ENCODE measurements around the gene TACR2. TPM values are rescaled to one million over a fixed set of nuclear protein-coding genes. Genes with fewer than 3 reads are reported as not detected.
"Not testable (repeated sequence)": the region's sequence is repeated elsewhere in the genome, so short reads cannot be mapped to it uniquely, and the experiment has no call there.

The TACR2 gene
- total RNA-seq, 1 experiment from 2014 or later: not detected

DNA sequence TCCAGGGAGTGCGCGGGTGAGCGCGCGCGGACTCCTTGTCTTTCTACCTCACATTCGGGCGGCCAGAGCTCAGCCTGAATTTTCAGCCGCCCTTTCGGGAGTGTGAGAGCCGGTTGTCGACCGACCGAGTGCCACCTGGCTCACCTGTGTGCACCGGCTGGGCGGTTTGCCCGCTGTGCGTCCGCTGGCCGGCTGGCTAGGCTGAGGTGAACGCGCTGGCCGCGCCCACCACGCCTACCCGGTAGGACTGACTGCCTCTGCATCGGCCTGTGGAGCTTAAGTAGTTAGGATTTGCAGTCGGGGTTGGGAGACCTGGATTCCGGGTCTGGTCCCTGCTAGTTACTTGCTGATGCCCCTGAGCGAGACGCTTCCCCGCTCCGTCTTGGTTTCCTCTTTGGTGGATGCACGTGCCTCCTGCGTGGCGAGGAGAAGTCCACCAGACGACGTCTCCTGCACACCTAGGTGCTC, 35.1 kb upstream of the TACR2 start:
- peak; percentile 57 for DNase-seq (ENCODE audit: low spot score)
- in situ Hi-C loops (cut with HindIII; ENCODE audit: low sequenced_read_pairs): no loop called here

DNA sequence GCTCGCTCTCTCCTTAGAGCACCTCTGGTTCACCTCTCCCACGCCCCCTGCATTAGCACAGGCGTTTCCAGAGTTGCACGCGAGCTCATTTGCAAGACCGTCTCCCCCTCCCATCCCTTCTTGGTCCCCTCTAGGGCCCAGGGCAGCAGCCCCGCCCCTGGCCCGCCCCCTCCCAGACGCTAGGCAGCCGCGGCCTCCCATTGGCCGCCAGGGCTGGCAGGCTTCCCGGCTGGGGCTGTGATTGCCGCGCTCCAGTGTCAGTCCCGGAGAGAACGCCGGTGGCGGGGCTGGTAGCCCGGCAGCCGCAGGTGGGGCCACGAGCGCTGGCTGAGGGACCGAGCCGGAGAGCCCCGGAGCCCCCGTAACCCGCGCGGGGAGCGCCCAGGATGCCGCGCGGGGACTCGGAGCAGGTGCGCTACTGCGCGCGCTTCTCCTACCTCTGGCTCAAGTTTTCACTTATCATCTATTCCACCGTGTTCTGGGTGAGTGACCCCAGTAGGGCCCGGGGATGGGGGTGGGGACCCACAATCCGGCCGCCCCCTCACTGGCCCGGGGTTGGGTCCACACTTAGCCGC, 34.6 kb upstream of the TACR2 start, which contains the start of gene TSPAN15:
Gene TSPAN15 (plus strand): TSS at position 257 of the 575 bp plus-strand sequence. CDS start 130 bp downstream, at position 387.
- in situ Hi-C loops (cut with HindIII; ENCODE audit: low sequenced_read_pairs): no loop called here

GRCh38 chr10:69450395-69450794, 33.7 kb upstream of the TACR2 start:
- in situ Hi-C loops (cut with HindIII; ENCODE audit: low sequenced_read_pairs); DNase-seq (ENCODE audit: low spot score): not testable (repeated sequence)

More for the DNA sequence above, 34.6 kb upstream of the TACR2 start, which contains the start of gene TSPAN15:
- DNase-seq (ENCODE audit: low spot score): peak; percentile 94

DNA sequence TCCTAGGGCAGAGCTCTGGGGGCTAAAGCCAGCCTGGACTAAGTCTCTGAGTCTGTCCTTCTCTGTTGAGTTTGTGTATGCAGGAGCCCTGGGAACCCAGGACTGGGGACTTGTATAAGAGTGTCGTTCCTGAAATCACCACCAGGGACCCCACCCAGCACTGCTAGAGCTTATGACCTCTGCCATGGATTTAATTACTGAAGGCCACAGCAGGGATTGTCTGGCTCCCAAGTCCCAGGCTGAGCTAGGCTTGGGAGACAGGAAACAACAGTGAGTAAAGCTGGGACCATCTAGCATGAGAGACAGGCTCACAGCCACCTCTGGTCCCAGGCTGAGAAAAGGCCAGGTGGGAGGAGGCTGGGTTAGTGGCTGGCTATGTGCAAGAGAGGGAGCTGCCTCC, 33.1 kb upstream of the TACR2 start:
- no peak for DNase-seq (ENCODE audit: low spot score)
- in situ Hi-C loops (cut with HindIII; ENCODE audit: low sequenced_read_pairs): no loop called here

DNA sequence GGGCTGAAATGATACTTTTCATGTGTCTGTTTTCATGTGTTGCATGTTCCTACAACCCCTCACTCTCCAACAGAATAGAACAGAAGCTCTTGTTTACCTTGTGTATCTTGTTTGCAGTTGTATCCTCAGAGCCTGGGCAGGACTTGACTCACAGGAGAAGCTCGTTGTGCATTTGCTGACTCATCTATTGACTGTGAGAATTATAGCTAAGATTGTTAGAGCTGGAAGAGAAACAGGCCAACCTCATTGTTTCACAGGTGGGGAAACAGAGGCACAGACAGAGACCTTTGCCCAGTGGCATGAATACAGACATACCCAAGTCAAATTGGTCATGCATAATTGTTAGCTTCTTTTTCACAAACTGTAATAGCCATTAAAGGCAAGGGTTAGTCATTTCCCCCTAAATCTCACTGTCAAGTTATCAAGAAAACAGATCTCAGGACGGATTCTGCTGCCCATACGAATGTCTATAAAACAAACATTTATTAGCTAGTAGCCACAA, 30.0 kb upstream of the TACR2 start:
- no peak for DNase-seq (ENCODE audit: low spot score)
- in situ Hi-C loops (cut with HindIII; ENCODE audit: low sequenced_read_pairs): no loop called here

GRCh38 chr10:69446229-69446628, 29.5 kb upstream of the TACR2 start:
- DNase-seq (ENCODE audit: low spot score): no peak
- in situ Hi-C loops (cut with HindIII; ENCODE audit: low sequenced_read_pairs): no loop called here

DNA sequence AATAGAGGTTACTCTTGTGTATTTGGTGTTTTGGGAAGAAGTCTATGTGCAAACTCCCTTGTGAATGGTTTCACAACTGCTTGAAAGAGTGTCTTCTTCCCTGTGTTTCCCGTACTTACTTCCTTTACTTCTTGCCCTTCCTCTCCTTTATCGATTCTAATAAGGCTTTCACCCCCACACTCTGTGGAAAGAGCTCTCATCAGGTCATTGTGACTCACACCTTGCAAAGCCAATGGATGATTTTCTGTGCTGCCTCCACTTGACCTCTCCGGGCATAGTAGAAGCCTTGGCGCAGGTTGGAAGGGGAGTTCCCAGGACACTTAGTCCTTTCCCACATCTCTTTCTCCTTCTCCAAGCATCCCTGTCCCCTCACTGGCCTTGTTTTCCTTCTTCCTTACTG, 28.3 kb upstream of the TACR2 start:
- no peak for DNase-seq (ENCODE audit: low spot score)

GRCh38 chr10:69443354-69443753, 26.6 kb upstream of the TACR2 start:
- DNase-seq (ENCODE audit: low spot score): no peak
- in situ Hi-C loops (cut with HindIII; ENCODE audit: low sequenced_read_pairs): no loop called here

More for the DNA sequence above, 28.3 kb upstream of the TACR2 start:
- in situ Hi-C loops (cut with HindIII; ENCODE audit: low sequenced_read_pairs): no loop called here

DNA sequence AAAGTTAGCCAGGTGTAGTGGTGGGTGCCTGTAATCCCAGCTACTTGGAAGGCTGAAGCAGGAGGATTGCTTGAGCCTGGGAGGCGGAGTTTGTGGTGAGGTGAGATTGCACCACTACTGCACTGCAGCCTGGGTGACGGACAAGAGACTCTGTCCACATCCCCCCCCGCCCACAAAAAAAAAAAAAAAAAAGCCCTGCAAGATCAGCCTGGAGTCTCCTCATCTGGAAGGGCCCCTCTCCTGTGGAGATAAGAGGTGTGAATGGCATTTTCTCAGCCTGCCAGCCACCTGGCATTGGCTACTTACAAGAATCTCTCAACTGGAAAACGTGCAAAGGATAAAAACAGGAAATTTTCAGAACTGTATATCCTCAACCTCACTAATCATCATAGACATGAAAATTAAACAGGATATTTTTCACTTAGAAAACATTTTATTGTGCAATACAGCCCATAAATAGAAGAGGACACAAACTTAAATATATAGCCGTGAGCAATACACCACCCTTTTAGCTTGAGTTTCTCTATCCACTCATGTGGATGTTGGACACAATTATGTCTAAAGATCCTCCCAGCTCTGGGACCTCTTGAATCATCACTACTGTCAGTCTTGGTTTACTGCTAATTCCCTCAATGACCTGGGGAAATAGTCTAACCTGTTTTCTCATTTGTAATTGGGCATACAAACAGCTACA, 23.2 kb upstream of the TACR2 start:
- in situ Hi-C loops (cut with HindIII; ENCODE audit: low sequenced_read_pairs): no loop called here
- peak; percentile 38 for DNase-seq (ENCODE audit: low spot score)

DNA sequence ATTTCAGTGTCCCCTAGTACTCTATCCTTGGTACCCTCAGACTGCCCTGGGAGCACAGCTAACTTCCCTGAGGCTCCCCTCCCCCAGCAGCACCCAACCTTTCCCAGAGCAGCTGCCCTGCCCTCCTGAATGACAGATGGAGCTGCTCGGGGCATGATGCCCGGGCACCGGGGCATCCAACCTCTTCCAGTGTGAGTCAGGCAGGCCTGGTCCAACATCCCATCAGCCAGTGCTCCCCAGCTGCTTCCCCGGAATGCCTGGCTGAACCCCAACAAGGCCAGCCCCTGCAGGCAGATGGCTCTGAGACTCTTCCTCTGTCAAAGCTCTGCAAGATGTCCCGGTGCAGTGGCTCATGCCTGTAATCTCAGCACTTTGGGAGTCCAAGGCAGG, 22.6 kb upstream of the TACR2 start:
- in situ Hi-C loops (cut with HindIII; ENCODE audit: low sequenced_read_pairs): no loop called here
- DNase-seq (ENCODE audit: low spot score): peak; percentile 92

GRCh38 chr10:69438536-69439349, 22.0 kb upstream of the TACR2 start:
- DNase-seq (ENCODE audit: low spot score): peak; percentile 60
- in situ Hi-C loops (cut with HindIII; ENCODE audit: low sequenced_read_pairs): no loop called here

DNA sequence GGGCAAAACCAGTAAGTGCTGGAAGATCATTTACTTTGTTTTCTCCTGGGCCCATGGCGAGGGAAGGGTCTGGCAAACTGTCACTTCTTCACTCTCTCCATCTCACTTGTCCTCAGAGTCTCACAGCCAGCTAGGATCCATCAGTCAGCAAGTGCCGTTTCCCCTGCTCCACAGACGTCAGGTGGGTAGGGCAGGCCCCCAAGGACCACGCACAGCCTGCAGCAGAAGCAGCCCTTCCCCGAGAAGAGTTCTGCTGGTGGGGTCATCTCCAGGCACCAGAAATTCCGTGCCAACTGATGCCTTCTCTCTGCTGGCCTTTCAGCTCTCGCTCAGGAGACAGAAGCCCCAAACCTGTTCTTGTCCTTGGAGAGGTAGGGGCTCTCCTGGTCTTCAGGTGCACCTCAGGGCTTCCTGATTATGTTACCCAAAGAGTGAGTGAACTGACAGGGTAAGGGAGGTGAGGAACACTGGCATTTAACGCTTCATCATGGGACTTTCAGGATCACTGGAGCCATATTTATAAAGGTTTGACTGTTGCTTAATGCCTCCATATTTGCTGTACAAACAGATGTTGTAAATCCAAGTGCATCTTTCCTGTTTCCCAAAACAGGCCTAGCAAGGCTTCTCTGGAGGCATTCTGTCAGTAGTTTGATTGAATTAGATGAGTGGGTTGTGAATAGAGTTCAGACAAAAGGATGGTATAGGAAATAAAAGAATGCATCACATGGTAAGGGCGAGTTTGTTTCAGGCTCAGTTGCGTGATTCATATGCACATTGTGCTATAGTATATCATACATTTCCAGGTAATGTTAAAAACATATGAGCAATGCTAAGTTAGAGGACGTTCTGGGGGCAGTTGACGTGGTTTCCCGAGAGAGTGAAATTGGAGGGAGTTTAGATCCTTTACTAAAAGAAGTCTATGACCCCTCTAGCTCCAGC, 20.9 kb upstream of the TACR2 start:
- in situ Hi-C loops (cut with HindIII; ENCODE audit: low sequenced_read_pairs): no loop called here
- DNase-seq (ENCODE audit: low spot score): no peak

- in situ Hi-C loops (cut with HindIII; ENCODE audit: low sequenced_read_pairs): no loop called here
- no peak for DNase-seq (ENCODE audit: low spot score)
Measured at GRCh38 chr10:69435966-69436520, 19.3 kb upstream of the TACR2 start.

DNA sequence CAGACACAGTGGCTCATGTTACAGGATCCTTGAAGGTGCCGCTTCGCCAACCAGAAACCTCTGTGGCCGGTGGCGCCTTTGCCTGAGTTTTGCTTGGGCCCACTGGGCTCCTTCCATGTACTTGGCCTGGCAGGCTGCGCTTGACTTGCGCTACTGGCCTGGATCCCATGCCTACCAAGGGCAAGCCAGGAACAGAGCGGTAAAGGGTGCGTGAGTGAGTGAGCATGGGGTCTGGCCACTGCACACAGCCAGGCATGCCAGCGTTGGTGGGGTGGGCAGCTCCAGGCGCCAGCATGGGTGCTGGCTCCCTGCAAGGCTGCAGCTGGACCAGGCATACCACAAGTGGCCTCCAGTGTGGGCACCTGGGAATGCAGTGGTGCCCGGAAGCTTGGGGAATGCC, 18.2 kb upstream of the TACR2 start:
- no peak for DNase-seq (ENCODE audit: low spot score)
- in situ Hi-C loops (cut with HindIII; ENCODE audit: low sequenced_read_pairs): no loop called here

- DNase-seq (ENCODE audit: low spot score): no peak
- in situ Hi-C loops (cut with HindIII; ENCODE audit: low sequenced_read_pairs): no loop called here
Measured at GRCh38 chr10:69434169-69434568, 17.5 kb upstream of the TACR2 start.

GRCh38 chr10:69428165-69428564, 11.4 kb upstream of the TACR2 start:
- no peak for DNase-seq (ENCODE audit: low spot score)
- in situ Hi-C loops (cut with HindIII; ENCODE audit: low sequenced_read_pairs): no loop called here

DNA sequence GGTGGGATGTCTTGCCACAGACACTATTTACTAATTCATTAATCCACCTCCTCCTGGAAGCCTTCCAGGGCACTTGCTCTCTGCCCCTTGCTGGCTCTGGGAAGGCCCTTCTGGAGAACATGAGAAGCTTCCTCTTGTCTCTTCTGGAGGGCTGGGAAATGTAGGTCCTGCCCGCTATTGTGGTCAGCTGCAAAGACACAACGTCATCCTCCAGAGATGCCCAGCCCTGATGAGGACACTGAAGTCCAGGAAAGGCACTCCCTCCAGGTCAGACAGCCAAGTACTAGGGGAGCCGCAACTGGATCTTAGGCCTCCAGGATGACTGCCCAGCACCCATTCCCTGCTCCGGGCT, 9.6 kb upstream of the TACR2 start:
- in situ Hi-C loops (cut with HindIII; ENCODE audit: low sequenced_read_pairs): no loop called here
- DNase-seq (ENCODE audit: low spot score): no peak

- in situ Hi-C loops (cut with HindIII; ENCODE audit: low sequenced_read_pairs): no loop called here
- no peak for DNase-seq (ENCODE audit: low spot score)
Measured at GRCh38 chr10:69425511-69426298, 9.0 kb upstream of the TACR2 start.

Data from G401 (cell line).